HepG2 (cell line): ENCODE data around the gene MTUS2. TPM values are rescaled to one million over a fixed set of nuclear protein-coding genes. Genes with fewer than 3 reads are reported as not detected.

Experiments
- ATAC-seq: fragments of 200-7000 bp; cut with Tn5 transposase; 3 replicates; pipeline ENCODE4 v1.9.1; 2020; ENCODE audit warnings: mild to moderate bottlenecking, moderate library complexity
- BruUV-seq: library from RNA; stranded (reverse); fragments of 400-500 nt; replicated peaks from 2 replicates; lab custom pipeline; 2021; lab: Mats Ljungman, UMichigan
- CTCF ChIA-PET: fragments of 300-600 bp; formaldehyde crosslinking; extraction: SDS; loops from one replicate; lab custom pipeline; 2021; ENCODE audit warnings: low total read pairs, inconsistent platforms, low intra/inter-chr PET ratio; lab: Yijun Ruan, JAX
- POLR2A ChIA-PET: fragments of 350-600 bp; sonication (Branson Sonifier 250); formaldehyde crosslinking; loops from one replicate; lab custom pipeline; 2020; ENCODE audit warnings: antibody characterized with exemption, inconsistent platforms; lab: Yijun Ruan, JAX
- DNase-seq: peaks from one replicate; pipeline ENCODE4 v3.0.0-alpha.2; 2015; ENCODE audit warnings: low spot score
- FAIRE-seq: peaks from 3 replicates; lab custom pipeline; 2011; peaks lifted over from hg19 to GRCh38; lab: Jason Lieb, UNC
- H2AFZ ChIP-seq: one replicate; pipeline ENCODE4 v1.6.1; 2011; ENCODE audit warnings: low read length, inconsistent platforms
- H3K27ac ChIP-seq: fragments of 300-600 bp; 3 replicates; pipeline ENCODE4 v1.8.0; 2011; ENCODE audit warnings: mixed run types, mild to moderate bottlenecking, mixed read lengths, low read length, inconsistent platforms; ENCODE audit not compliant: insufficient read depth; ENCODE audit errors: extremely low read length
- H3K27me3 ChIP-seq, 2 experiments: fragments of 200-600 bp in 1 of 2; 2 replicates in 1 of 2; 3 replicates in 1 of 2; pipeline versions ENCODE4 v1.6.0 to v1.8.0; 2011; ENCODE audit warnings: low read length in 2 of 2, mild to moderate bottlenecking in 2 of 2, moderate library complexity in 2 of 2, inconsistent platforms in 1 of 2; ENCODE audit not compliant: insufficient read depth in 2 of 2, control insufficient read depth in 1 of 2
- H3K36me3 ChIP-seq, 2 experiments: fragments of 200-600 bp in 1 of 2; replicated peaks in 1 of 2; 2 replicates in 1 of 2; 3 replicates in 1 of 2; pipeline versions ENCODE4 v1.5.1 to v1.8.0; 2011; ENCODE audit warnings: low read length in 2 of 2, inconsistent platforms in 1 of 2; ENCODE audit not compliant: insufficient read depth in 2 of 2, control insufficient read depth in 1 of 2
- H3K4me1 ChIP-seq: 2 replicates; pipeline ENCODE4 v1.5.1; 2012; ENCODE audit warnings: low read length, inconsistent platforms; ENCODE audit not compliant: insufficient read depth
- H3K4me2 ChIP-seq: 2 replicates; pipeline ENCODE4 v1.6.0; 2011; ENCODE audit warnings: low read depth, low read length, inconsistent platforms
- H3K4me3 ChIP-seq, 3 experiments: fragments of 200-600 bp in 1 of 3; sonication (generic), shearing (Covaris generic) in 1 of 3; replicated peaks in 1 of 3; 2 replicates each; pipeline ENCODE4 v1.5.1; 2011 to 2016; ENCODE audit warnings: low read length in 3 of 3, inconsistent platforms in 2 of 3, low read depth in 2 of 3, mild to moderate bottlenecking in 2 of 3, control low read depth in 1 of 3, mixed read lengths in 1 of 3; ENCODE audit not compliant: insufficient read depth in 1 of 3
- H3K79me2 ChIP-seq: one replicate; pipeline ENCODE4 v1.6.1; 2011; ENCODE audit warnings: low read length, inconsistent platforms; ENCODE audit not compliant: insufficient read depth
- H3K9ac ChIP-seq: 2 replicates; pipeline ENCODE4 v1.6.0; 2011; ENCODE audit warnings: mild to moderate bottlenecking, low read depth, low read length, inconsistent platforms; ENCODE audit not compliant: insufficient read depth
- H3K9me3 ChIP-seq: 2 replicates; pipeline ENCODE4 v1.5.1; 2012; ENCODE audit warnings: mild to moderate bottlenecking, low read length
- H4K20me1 ChIP-seq: 2 replicates; pipeline ENCODE4 v1.6.0; 2011; ENCODE audit warnings: inconsistent platforms, mild to moderate bottlenecking, low read length, moderate library complexity; ENCODE audit not compliant: insufficient read depth
- CTCF ChIP-seq: sonication (generic); formaldehyde crosslinking; IDR thresholded peaks from 2 replicates; pipeline ENCODE4 v1.5.0; 2020; ENCODE audit warnings: mild to moderate bottlenecking, missing genetic modification reagents, moderate library complexity
- GMEB1 ChIP-seq: sonication (generic); formaldehyde crosslinking; IDR thresholded peaks from 2 replicates; pipeline ENCODE4 v1.5.1; 2020; ENCODE audit warnings: missing genetic modification reagents, mild to moderate bottlenecking, borderline replicate concordance
- SMC3 ChIP-seq: IDR thresholded peaks from 2 replicates; pipeline ENCODE4 v1.6.1; 2011; ENCODE audit warnings: low read length, improper control_type of control experiment
- STAG1 ChIP-seq: sonication (generic); formaldehyde crosslinking; IDR thresholded peaks from 2 replicates; pipeline ENCODE4 v1.4.0; 2020; ENCODE audit warnings: missing genetic modification reagents
- ZNF510 ChIP-seq: sonication (generic); formaldehyde crosslinking; IDR thresholded peaks from 2 replicates; pipeline ENCODE4 v1.4.0; 2020; ENCODE audit warnings: low read depth, mild to moderate bottlenecking, missing genetic modification reagents
- ZNF556 ChIP-seq: sonication (generic); formaldehyde crosslinking; IDR thresholded peaks from 2 replicates; pipeline ENCODE4 v1.4.0; 2020; ENCODE audit warnings: mild to moderate bottlenecking, missing genetic modification reagents, borderline replicate concordance
- WGBS: methylation state at CpG from one replicate; pipeline ENCODE4 v1.1.6; 2017; ENCODE audit warnings: low lambda C conversion rate; 5-methylcytosine and 5-hydroxymethylcytosine counted together
- in situ Hi-C: cut with HindIII; loops from 2 replicates; pipeline ENCODE4 v1.10.0; 2017; ENCODE audit warnings: low pct_unique_long_range_greater_than_20kb; ENCODE audit not compliant: extremely low pct_ligation_motif_present
- intact Hi-C: fragments of 100-400 bp; cut with micrococcal nuclease; formaldehyde crosslinking; loops from one replicate; pipeline ENCODE4 v1.10.0; 2022; ENCODE audit not compliant: unreplicated experiment
- polyA plus RNA-seq, 8 experiments: library from polyadenylated mRNA; depleted of rRNA in 3 of 8; stranded (reverse) in 7 of 8; unstranded in 1 of 8; fragments of >200 nt; fragmentation: Illumina TruSeq in 4 of 8; extraction: Trizol in 4 of 8; gene quantifications; 2 replicates each; pipeline versions ENCODE4 v1.2.1 to v1.2.3, GENCODE V29; 2011 to 2016; ENCODE audit warnings: low read depth in 4 of 8, missing spikeins in 1 of 8, mixed read lengths in 1 of 8; ENCODE audit not compliant: insufficient read depth in 1 of 8
- total RNA-seq, 5 experiments: library from RNA; depleted of rRNA; stranded (reverse); fragments of >200 nt; fragmentation: Illumina TruSeq; extraction: Trizol; gene quantifications; 2 replicates each; pipeline ENCODE4 v1.2.3, GENCODE V29; 2016; ENCODE audit warnings: low read depth in 1 of 5

The MTUS2 gene
- total and polyA plus RNA-seq, 2 of the 13 experiments (the other 11 are each of a cell fraction or from before 2014, with no cell fraction given): not detected

- 9% methylated on average over 4 of the region's 6 CpGs for WGBS
- Histone ChIP-seq H3K4me1 (no peaks in the 10 kb centered on the region), H3K9me3 (no peaks in the 10 kb centered on the region), H2AFZ (no peak overlapping the region), H3K4me3 (no peak overlapping the region), H3K36me3 (no peaks in the 10 kb centered on the region), H3K9ac (no peak overlapping the region), H4K20me1 (no peaks in the 10 kb centered on the region), H3K79me2 (no peaks in the 10 kb centered on the region), H3K27me3 (peaks cover 0 to 17% of the 10 kb centered on the region in 2 experiments; a peak in 2 of 5 replicates), H3K27ac (no peak overlapping the region), H3K4me2 (no peak overlapping the region)
- ATAC-seq (peak; percentile 99), FAIRE-seq (peak; percentile 56), DNase-seq (peak; percentile 43)
- BruUV-seq: no TSS peak
- TF ChIP-seq STAG1 (CRISPR knock-in tag): peak; percentile 78
- peak; percentile 83 for TF ChIP-seq CTCF
- no peak for TF ChIP-seq ZNF556 (CRISPR knock-in tag)
- no peak for TF ChIP-seq ZNF510 (CRISPR knock-in tag)
- no peak for TF ChIP-seq GMEB1 (CRISPR knock-in tag)
- peak; percentile 80 for TF ChIP-seq SMC3
- ChIA-PET POLR2A (no interaction called here), CTCF (interaction anchor here (0.8 to 1.4 kb wide), 2 partner anchors 543 to 558 kb away, joined by 3 to 7 read pairs; partner anchors contain the start of gene MTUS2)
- in situ Hi-C loops (loop anchor here (10.0 kb wide), 1 partner anchor 558 kb away; no protein-coding TSS in a partner anchor), intact Hi-C loops (loop anchor here (1.0 to 2.0 kb wide), 2 partner anchors 544 to 558 kb away; no protein-coding TSS in a partner anchor)
Observed at GRCh38 chr13:29362849-29363604, 542.9 kb downstream of the MTUS2 start.
